Caco-2 (cell line): Measurements from ENCODE around the gene SARDH. TPM values are rescaled to one million over a fixed set of nuclear protein-coding genes. Genes with fewer than 3 reads are reported as not detected.

ENCODE experiments used
- BruUV-seq: library from RNA; stranded (reverse); fragments of 400-500 nt; replicated peaks from 2 replicates; lab custom pipeline; 2021; lab: Mats Ljungman, UMichigan
- CTCF ChIA-PET: fragments of 300-600 bp; sonication (Branson Sonifier 250); formaldehyde crosslinking; loops from one replicate; lab custom pipeline; 2022; ENCODE audit warnings: antibody characterized with exemption; lab: Charles Lee
- POLR2A ChIA-PET: fragments of 300-600 bp; sonication (Branson Sonifier 250); formaldehyde crosslinking; loops from one replicate; lab custom pipeline; 2022; ENCODE audit warnings: antibody characterized with exemption; lab: Charles Lee
- DNase-seq, 2 experiments: peaks; one replicate each; pipeline versions ENCODE4 v3.0.0 to v3.0.0-alpha.2; 2020 to 2022
- H3K27me3 ChIP-seq: replicated peaks from 2 replicates; pipeline ENCODE4 v1.6.0; 2011; ENCODE audit warnings: low read length; ENCODE audit not compliant: control insufficient read depth, insufficient read depth
- H3K36me3 ChIP-seq: 2 replicates; pipeline ENCODE4 v1.5.1; 2011; ENCODE audit warnings: low read length; ENCODE audit not compliant: control insufficient read depth, insufficient read depth
- H3K4me1 ChIP-seq: fragments of 250-450 bp; sonication (Bioruptor Pico); 2 replicates; pipeline ENCODE4 v1.5.1; 2020; ENCODE audit warnings: mild to moderate bottlenecking
- H3K4me3 ChIP-seq: 2 replicates; pipeline ENCODE4 v1.5.1; 2011; ENCODE audit warnings: low read depth, mild to moderate bottlenecking, control low read depth, low read length
- H3K9me3 ChIP-seq: fragments of 250-450 bp; sonication (Bioruptor Pico); 2 replicates; pipeline ENCODE4 v1.5.1; 2020; ENCODE audit warnings: mild to moderate bottlenecking, moderate library complexity
- H3K27ac Mint-ChIP-seq: one replicate; pipeline ENCODE4 v1.8.0; 2022; ENCODE audit warnings: mixed read lengths; ENCODE audit not compliant: unreplicated experiment
- H3K27me3 Mint-ChIP-seq: one replicate; pipeline ENCODE4 v1.8.0; 2022; ENCODE audit warnings: mixed read lengths; ENCODE audit not compliant: insufficient read depth, unreplicated experiment
- H3K36me3 Mint-ChIP-seq: one replicate; pipeline ENCODE4 v1.8.0; 2022; ENCODE audit warnings: mild to moderate bottlenecking, mixed read lengths; ENCODE audit not compliant: insufficient read depth, unreplicated experiment
- H3K4me1 Mint-ChIP-seq: one replicate; pipeline ENCODE4 v1.8.0; 2022; ENCODE audit warnings: low read depth, mixed read lengths; ENCODE audit not compliant: unreplicated experiment
- H3K4me3 Mint-ChIP-seq: one replicate; pipeline ENCODE4 v1.8.0; 2022; ENCODE audit warnings: mild to moderate bottlenecking, moderate library complexity, mixed read lengths; ENCODE audit not compliant: unreplicated experiment
- H3K9me3 Mint-ChIP-seq: one replicate; pipeline ENCODE4 v1.8.0; 2022; ENCODE audit warnings: mixed read lengths; ENCODE audit not compliant: unreplicated experiment
- intact Hi-C: fragments of 100-400 bp; cut with micrococcal nuclease; formaldehyde crosslinking; loops from one replicate; pipeline ENCODE4 v1.10.0; 2022; ENCODE audit not compliant: unreplicated experiment
- total RNA-seq: library from RNA; stranded (reverse); gene quantifications from 2 replicates; pipeline ENCODE4 v1.2.3, GENCODE V29; 2022
- TF ChIP-seq, protein P1 (sequence below), 2 experiments: fragments of 200-600 bp in 1 of 2; IDR thresholded peaks; 1 replicate in 1 of 2; 2 replicates in 1 of 2; pipeline versions ENCODE4 v1.5.1 to v1.8.0; 2011 to 2022; ENCODE audit warnings: antibody characterized with exemption in 1 of 2, control low read depth in 1 of 2, inconsistent platforms in 1 of 2, low read depth in 1 of 2, low read length in 1 of 2, mild to moderate bottlenecking in 1 of 2, moderate library complexity in 1 of 2; ENCODE audit not compliant: insufficient read depth in 1 of 2, severe bottlenecking in 1 of 2, unreplicated experiment in 1 of 2

SARDH gene
- total RNA-seq, 1 experiment from 2014 or later, result 0.36 TPM

DNA sequence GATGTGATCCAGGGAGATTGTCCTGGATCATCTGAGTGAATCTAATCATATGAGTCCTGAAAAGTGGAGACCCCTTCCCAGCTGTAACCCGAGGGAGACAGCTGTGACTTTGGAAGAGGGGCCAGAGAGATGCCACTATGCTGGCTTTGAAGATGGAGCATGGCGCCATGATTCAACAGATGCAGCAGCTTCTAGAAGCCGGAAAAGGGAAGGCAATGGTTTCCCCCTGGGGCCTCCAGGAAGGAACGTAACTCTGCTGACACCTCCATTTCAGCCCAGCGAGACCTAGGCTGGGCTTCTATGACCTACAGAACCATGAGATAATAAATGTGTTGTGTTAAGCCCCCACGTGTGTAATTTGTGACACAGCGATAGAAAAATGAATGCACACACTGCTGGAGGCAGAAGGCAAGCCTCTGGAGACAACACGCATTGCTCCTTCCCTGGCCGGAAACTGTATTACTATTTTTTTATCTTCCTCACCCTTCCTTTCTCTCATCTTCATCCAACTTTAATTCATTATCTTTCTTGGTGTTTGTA lies 16.6 kb upstream of the SARDH start:
- intact Hi-C loops, result no loop called here
- TF ChIP-seq, protein P1, sequence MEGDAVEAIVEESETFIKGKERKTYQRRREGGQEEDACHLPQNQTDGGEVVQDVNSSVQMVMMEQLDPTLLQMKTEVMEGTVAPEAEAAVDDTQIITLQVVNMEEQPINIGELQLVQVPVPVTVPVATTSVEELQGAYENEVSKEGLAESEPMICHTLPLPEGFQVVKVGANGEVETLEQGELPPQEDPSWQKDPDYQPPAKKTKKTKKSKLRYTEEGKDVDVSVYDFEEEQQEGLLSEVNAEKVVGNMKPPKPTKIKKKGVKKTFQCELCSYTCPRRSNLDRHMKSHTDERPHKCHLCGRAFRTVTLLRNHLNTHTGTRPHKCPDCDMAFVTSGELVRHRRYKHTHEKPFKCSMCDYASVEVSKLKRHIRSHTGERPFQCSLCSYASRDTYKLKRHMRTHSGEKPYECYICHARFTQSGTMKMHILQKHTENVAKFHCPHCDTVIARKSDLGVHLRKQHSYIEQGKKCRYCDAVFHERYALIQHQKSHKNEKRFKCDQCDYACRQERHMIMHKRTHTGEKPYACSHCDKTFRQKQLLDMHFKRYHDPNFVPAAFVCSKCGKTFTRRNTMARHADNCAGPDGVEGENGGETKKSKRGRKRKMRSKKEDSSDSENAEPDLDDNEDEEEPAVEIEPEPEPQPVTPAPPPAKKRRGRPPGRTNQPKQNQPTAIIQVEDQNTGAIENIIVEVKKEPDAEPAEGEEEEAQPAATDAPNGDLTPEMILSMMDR (IDR thresholded peaks at IDR 0.05; ENCODE audit: insufficient read depth in 1 of 2, low read depth in 1 of 2, low read length in 1 of 2, severe bottlenecking in 1 of 2, unreplicated experiment in 1 of 2), result no peak
- H3K36me3 ChIP-seq, result no peaks in the 10 kb centered on the region
- H3K27me3 Mint-ChIP-seq, result no peaks in the 10 kb centered on the region
- H3K27me3 ChIP-seq, result no peaks in the 10 kb centered on the region
- no peak overlapping the region for H3K4me3 ChIP-seq
- ChIA-PET POLR2A (no interaction called here), CTCF (interaction anchor here (0.9 kb wide), 1 partner anchor 12 kb away, joined by 3 read pairs; no protein-coding TSS in a partner anchor)
- peaks cover 16% of the 10 kb centered on the region for H3K4me1 Mint-ChIP-seq
- BruUV-seq, result no TSS peak
- peaks cover 12% of the 10 kb centered on the region for H3K4me1 ChIP-seq
- H3K9me3 ChIP-seq, result no peaks in the 10 kb centered on the region
- H3K27ac Mint-ChIP-seq, result peak overlapping the region; percentile 5
- H3K4me3 Mint-ChIP-seq, result no peak overlapping the region
- peaks cover 44% of the 10 kb centered on the region for H3K36me3 Mint-ChIP-seq
- DNase-seq, result no peak
- peaks cover 10% of the 10 kb centered on the region for H3K9me3 Mint-ChIP-seq

DNA sequence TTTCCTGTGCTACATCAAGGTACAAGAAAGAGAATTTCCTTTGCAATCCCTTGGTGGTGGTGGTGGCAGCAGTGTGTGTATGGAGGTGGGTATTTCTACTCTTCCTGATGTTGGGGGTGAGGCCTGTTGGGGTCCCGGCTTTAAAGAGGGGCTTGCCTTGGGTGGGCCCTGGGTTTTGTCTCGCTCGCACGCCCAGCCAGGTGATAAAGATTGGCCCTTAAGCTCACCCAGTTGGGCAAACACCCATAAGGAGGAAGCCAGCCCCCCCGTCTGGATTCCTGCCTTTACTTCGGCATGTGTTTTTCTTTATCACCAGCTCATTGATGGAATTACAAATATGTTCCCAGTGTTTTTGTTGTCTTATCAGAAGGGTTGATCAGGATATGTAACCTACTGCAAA lies 16.0 kb upstream of the SARDH start:
- no TSS peak for BruUV-seq
- ChIA-PET CTCF (interaction anchor here (0.9 kb wide), 1 partner anchor 11 kb away, joined by 3 read pairs; no protein-coding TSS in a partner anchor), POLR2A (no interaction called here)
- Mint-ChIP-seq H3K27ac (peak overlapping the region; percentile 5), H3K4me1 (peaks cover 16% of the 10 kb centered on the region), H3K9me3 (peaks cover 10% of the 10 kb centered on the region), H3K36me3 (peaks cover 41% of the 10 kb centered on the region), H3K4me3 (no peak overlapping the region), H3K27me3 (no peaks in the 10 kb centered on the region)
- no peaks in the 10 kb centered on the region for H3K36me3 ChIP-seq
- DNase-seq, result no peak
- intact Hi-C loops, result no loop called here
- H3K4me1 ChIP-seq, result peaks cover 12% of the 10 kb centered on the region
- TF ChIP-seq, protein P1 (IDR thresholded peaks at IDR 0.05; ENCODE audit: insufficient read depth in 1 of 2, low read depth in 1 of 2, low read length in 1 of 2, severe bottlenecking in 1 of 2, unreplicated experiment in 1 of 2), result no peak
- H3K4me3 ChIP-seq, result no peak overlapping the region
- no peaks in the 10 kb centered on the region for H3K9me3 ChIP-seq
- no peaks in the 10 kb centered on the region for H3K27me3 ChIP-seq

DNA sequence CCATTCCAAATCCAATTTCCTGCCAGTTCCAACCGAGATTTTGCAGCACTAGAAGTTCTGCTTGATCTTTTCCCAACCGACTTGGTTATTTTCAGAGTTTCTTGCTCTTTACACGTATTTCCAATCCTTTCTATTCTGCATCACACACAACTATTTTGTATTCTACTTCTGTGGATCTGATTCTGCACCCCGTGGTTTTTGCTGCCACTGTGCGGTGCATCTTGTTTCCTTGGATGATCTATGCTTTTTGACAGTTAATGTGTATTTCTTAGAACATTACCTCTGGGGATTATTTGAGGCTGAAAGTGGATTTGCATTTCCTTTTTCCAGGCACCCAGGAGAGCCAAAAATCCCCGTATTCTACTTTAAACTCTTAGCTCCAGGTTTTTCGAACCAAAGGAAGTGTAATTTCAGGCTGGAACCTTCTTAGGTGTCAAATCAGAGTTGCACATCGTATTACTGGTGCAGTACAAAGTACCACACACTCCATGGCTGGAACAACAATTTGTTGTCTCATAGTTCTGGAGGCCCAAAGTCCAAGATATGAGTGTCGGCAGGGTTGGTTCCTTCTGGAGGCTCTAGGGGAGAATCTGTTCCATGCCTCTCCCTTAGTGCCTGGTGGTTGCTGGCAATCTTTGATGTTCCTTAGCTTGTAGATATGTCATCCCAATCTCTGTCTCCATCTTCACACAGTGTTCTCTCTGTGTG lies 14.7 kb upstream of the SARDH start:
- CTCF ChIA-PET, result interaction anchor here (0.6 kb wide), 2 partner anchors 271 to 418 kb away, joined by 3 to 9 read pairs; no protein-coding TSS in a partner anchor
- Mint-ChIP-seq H3K27me3 (no peaks in the 10 kb centered on the region), H3K36me3 (peaks cover 31% of the 10 kb centered on the region), H3K4me3 (no peak overlapping the region), H3K9me3 (peaks cover 10% of the 10 kb centered on the region), H3K4me1 (peaks cover 16% of the 10 kb centered on the region), H3K27ac (no peak overlapping the region)
- H3K4me1 ChIP-seq, result peaks cover 12% of the 10 kb centered on the region
- no peak overlapping the region for H3K4me3 ChIP-seq
- DNase-seq, result no peak
- no peaks in the 10 kb centered on the region for H3K27me3 ChIP-seq
- intact Hi-C loops, result no loop called here
- H3K9me3 ChIP-seq, result no peaks in the 10 kb centered on the region
- TSS peak; percentile 10 for BruUV-seq
- POLR2A ChIA-PET, result no interaction called here
- no peaks in the 10 kb centered on the region for H3K36me3 ChIP-seq
- TF ChIP-seq, protein P1 (IDR thresholded peaks at IDR 0.05; ENCODE audit: insufficient read depth in 1 of 2, low read depth in 1 of 2, low read length in 1 of 2, severe bottlenecking in 1 of 2, unreplicated experiment in 1 of 2), result no peak
